A204.1 (cell line): ENCODE measurements around the gene THSD7A.

Experiments
- FAIRE-seq: peaks from 2 replicates; lab custom pipeline; 2012; peaks lifted over from hg19 to GRCh38; lab: Jason Lieb, UNC

THSD7A gene

GRCh38 chr7:11630355-11630754 lies 201.6 kb downstream of the THSD7A start:
- FAIRE-seq: no peak

- no peak for FAIRE-seq
Observed at GRCh38 chr7:11625669-11626068, 206.3 kb downstream of the THSD7A start.

- no peak for FAIRE-seq
Observed at GRCh38 chr7:11623093-11623678, 208.8 kb downstream of the THSD7A start.

- FAIRE-seq: no peak
Observed at GRCh38 chr7:11620406-11621253, 211.4 kb downstream of the THSD7A start.

- FAIRE-seq: no peak
Observed at GRCh38 chr7:11616466-11616865, 215.5 kb downstream of the THSD7A start.

- no peak for FAIRE-seq
Observed at GRCh38 chr7:11615174-11615573, 216.8 kb downstream of the THSD7A start.

GRCh38 chr7:11613292-11613930 lies 218.6 kb downstream of the THSD7A start:
- FAIRE-seq: no peak

GRCh38 chr7:11612737-11613136 lies 219.3 kb downstream of the THSD7A start:
- FAIRE-seq: no peak

- FAIRE-seq: no peak
Observed at GRCh38 chr7:11609096-11609670, 222.8 kb downstream of the THSD7A start.

GRCh38 chr7:11607686-11608085 lies 224.3 kb downstream of the THSD7A start:
- no peak for FAIRE-seq

- no peak for FAIRE-seq
Observed at GRCh38 chr7:11605749-11606148, 226.2 kb downstream of the THSD7A start.

GRCh38 chr7:11604505-11604904 lies 227.5 kb downstream of the THSD7A start:
- no peak for FAIRE-seq

- no peak for FAIRE-seq
Observed at GRCh38 chr7:11601761-11602160, 230.2 kb downstream of the THSD7A start.

- no peak for FAIRE-seq
Observed at GRCh38 chr7:11593322-11593721, 238.7 kb downstream of the THSD7A start.

- no peak for FAIRE-seq
Observed at GRCh38 chr7:11592699-11593098, 239.3 kb downstream of the THSD7A start.

GRCh38 chr7:11591943-11592342 lies 240.1 kb downstream of the THSD7A start:
- no peak for FAIRE-seq

- no peak for FAIRE-seq
Observed at GRCh38 chr7:11591055-11591633, 240.9 kb downstream of the THSD7A start.

GRCh38 chr7:11589251-11589650 lies 242.7 kb downstream of the THSD7A start:
- no peak for FAIRE-seq

GRCh38 chr7:11587814-11588213 lies 244.2 kb downstream of the THSD7A start:
- no peak for FAIRE-seq

GRCh38 chr7:11587048-11587447 lies 244.9 kb downstream of the THSD7A start:
- FAIRE-seq: no peak

GRCh38 chr7:11584406-11585031 lies 247.5 kb downstream of the THSD7A start:
- FAIRE-seq: no peak

- no peak for FAIRE-seq
Observed at GRCh38 chr7:11579141-11579540, 252.9 kb downstream of the THSD7A start.
